Limb (tissue), 2 donors: ENCODE data around the gene PYGO2.

Source experiments
- DNase-seq, 2 donors: peaks; one replicate each; pipeline ENCODE4 v3.0.0-alpha.2; 2016; ENCODE audit errors: extremely low spot score in 2 of 2

Gene PYGO2

DNA sequence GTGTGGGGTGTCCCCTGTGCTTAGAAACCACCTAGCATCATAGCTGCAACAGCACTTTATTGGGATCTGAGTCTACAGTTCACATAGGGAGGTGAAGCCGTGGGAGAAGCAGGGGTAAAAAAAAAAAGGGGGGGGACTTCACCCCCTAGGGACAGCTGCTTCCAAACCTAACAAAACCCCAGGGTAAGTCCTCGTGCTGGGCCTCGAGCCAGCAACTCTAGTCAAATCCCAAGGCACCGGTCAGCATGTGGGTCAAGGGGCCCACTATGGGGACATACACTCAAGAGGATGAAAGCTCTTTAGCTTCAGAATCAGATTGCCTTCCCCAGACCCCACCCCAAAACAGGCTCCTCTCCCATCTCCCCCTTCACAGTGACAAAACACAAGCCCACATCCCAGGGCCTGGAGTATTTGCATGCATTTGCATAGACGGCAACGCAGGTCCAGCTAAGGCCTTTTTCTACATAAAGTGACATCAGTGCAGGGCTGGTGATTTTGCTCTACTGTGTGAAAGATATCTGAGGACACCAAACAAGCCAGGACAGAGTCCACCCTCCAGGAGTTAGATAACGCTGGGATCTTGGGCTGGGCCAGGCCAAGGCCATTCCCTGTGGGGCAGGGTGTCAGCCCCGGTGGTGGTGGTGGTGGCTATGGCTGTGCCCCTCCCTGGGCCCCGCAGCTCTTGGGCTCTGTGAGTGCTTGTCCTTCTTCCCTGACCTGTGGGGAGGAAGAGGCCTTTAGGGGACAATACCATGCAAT lies 17.0 kb downstream of the PYGO2 start:
- DNase-seq, result no peak

DNA sequence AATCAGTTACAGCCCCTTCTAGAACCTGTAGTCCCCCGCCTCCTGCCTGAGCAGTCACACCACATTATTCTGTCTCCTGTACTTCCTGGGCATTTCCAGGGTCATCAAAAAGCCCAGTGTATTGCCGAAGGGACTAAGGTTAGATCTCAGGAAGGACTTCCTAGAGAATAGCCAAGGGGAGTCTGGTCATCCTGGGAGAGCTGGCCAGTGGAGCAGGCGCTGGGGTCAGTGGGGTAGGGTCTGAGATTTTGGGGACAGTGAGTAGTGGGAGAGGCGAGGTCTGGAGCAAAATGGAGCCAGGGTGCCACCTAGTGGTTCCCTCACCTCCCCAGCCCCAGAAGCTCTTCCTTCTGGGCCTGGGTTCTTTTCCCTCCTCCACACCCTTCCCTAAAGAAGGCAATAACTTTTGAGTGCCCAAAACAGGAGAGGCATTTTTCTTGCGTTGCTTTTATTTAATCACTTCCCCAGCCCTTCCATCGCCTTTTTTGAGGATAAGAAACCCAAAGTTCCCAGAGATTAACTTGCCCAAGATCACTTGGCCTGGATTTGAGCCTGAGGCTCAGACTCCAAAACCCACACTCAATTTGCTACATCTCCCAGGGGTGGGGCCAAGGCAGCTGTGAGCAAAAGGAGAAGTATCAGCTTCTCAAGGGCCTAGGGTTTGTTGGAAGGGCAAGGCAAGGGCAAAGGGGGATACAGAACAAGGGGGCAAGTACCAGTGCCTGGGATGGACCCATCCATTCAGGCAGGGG lies 17.8 kb downstream of the PYGO2 start:
- peak; percentile 48 to 71 for DNase-seq

DNA sequence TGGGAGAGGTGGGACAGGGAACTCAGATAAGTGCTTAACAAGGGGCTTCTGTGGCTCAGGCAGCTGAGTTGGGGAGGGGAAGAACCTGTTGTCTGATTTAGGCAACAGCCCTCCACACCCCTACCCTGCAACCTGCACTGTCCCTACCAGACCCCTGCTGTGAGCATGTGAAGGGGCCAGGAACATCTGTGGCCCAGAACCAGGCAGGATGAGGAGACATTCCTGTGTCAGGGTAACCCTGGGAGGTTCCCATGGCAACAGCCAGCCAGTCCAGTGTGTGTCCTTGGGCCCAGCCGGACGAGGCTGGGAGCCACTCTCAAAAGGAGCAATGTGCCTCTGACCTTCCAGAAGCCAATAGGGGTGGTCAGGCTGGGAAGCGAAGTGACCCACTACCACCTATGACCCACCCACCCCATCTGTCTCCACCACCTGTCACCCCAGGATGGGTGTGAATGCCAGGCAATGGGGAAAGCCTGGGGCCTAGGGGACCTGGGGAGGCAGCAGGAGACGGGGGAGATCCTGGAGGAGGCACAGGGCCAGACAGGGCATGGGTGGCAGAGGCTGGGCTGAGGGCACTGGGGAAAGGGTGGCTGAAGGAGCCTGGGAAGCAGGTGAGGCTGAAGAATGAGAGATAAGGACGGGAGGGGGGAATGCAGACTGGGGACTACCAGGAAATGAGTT lies 20.1 kb downstream of the PYGO2 start:
- DNase-seq, result peak in 1 of 2 donors; percentile 39

DNA sequence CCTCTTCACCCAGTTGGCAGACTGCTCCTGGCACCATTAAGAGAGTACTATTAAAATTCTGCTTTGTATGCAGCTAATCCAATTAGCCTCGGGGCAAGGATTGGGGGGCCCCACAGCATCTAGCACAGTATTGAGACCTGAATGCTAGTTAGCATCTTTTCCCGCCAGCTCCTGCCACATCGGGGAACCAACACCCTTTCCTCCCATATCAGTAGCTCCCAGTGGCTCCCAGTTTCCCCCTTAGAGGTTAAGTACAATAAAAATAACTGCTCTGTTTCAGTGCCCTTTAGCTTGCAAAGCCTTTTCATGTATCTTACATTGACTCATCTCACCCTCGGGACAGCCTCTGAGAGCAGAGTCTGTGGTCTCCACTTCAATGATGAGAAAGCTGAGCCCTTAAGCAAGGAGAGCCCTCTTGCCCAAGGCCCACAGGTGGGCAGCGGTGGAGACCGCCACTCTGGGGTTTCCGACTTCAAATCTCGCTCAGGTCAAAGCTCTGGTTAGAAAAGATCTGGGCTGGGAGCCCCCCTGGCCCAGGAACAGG lies 20.9 kb downstream of the PYGO2 start:
- DNase-seq, result peak in 1 of 2 donors; percentile 26

DNA sequence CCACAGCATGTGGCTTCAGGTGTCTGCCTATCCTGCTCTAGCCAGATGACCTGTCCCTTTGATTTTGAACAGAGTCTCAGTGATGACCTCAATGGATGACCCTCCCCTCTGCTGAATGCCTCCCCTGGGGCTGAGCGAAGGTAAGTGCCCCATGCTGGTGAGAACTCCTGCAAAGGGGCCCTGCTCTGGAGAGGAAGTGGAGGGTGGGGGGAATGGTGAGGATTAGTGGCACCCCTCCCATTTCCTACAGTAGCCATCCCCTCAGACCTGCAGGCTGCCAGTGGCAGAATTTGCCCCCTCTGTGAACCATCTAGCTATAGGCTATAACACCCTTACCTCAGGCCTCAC lies 21.4 kb downstream of the PYGO2 start:
- peak in 1 of 2 donors; percentile 23 for DNase-seq

DNA sequence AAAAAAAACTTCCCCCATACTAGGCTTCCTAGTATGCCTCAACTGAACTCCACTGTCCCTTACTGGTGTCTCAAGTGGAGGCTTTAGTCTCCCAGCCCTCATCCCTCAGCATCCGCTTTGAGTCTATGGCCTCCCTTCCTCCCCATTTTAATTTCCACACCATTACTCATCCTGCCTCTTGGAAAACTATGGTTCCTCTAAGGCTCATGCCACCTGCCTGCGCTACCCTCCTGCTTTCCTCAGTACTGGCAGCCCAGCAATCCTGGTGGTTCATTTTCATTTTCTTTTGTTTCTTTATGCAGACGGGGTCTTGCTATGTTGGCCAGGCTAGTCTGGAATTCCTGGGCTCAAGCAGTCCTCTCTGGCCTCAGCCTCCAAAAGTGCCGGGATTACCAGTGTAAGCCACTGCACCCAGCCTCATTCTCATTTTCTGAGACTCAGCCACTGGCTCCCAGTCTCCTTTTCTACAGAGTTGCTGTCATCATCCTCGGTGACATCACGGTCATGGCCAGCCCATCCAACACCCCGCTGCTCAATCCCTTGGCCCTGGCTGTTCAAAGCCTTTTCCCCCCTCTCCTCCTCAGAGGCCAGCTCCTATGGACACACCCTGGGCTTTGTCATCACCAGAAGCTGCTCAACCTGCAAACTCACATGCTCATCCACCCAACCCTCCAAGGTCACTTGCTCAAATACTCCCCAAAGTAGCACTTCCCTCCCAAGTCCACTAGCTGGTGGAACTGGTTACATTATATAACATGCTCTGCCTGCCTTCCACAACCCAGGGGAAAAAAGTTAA lies 22.8 kb downstream of the PYGO2 start:
- no peak for DNase-seq

DNA sequence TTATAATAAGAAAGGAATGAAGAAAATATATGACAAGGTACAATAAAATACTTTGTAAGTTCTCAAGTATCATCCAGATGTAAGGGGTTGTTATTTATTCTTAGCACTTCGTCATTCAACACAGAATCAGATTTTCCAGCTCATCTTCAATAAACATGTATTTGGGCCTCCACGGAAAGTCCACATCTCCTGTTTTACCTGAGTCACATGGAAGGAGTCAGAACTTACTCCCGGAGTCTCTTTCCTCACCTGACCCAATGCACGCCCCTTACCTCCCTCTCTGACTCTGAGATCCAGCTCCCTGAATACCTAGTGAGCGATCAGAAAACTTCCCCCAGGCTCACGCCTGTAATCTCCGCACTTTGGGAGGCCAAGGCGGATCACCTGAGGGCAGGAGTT lies 23.6 kb downstream of the PYGO2 start:
- DNase-seq, result no peak

DNA sequence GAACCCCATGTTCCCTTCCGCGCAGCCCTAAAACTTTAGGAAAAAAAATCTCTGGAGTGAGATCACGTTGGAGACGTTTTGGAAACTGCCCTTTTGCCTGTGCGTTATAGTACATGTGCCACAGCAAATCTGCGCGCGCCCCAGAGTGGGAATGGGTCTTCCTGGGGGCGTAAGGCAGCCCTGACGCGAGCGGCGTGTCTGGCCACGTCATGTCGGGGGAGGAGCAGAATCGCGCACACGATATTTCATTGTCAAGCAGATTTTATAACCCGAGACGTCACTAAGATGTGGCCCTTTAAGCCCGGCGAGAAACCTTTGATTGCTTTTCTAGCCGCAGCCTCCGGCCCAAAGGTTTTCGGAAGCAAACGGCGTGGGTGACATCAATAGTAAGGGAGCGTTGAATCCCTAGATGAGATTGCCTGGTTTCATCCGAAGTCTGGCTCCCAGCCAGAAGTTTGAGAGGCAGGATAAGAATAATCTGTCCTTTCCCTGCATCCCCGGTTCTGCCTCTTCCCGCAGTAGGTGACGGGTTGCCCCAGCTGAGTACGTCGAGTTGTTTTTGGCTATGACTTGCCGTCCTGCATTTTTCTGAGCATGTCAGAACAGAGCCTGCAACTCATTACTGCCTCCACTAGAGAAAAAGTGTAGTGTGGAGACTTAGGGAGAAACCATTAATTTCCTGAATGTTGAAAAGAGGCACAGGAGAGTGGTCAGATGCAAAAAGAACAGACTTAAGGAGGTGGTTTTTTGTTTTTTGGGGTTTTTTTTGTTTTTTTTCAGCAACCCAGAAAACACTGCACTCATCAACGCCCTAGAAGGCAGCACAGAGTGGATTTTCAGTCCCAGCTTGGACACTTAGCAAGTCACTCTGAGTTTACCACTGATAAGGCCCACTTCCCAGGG lies 24.2 kb downstream of the PYGO2 start:
- peak; percentile 94 for DNase-seq

DNA sequence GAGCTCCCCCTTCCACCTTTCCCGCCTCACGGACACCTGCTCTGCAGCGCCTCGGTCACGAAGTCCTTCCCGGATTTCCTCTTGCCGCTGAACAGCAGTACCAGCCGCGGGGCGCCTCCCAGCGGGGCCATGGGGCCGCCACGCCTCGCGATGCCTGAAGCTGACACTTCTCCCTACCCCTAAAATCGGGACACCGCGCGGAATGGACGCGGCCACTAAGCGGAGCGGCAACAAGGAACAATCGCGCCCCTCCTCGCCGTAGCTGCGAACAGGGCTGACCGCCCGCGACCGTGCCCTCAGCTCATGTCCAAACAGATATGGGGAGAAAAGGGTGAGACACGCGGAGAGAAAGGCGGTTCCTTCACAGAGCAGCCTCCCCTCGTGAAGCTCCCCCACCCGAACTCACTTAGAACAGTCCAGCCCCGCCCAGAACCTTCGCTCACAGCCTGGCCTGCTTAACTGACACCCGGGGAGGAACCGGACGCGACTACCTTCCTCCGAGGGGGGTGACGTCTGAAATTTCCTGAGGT lies 25.0 kb downstream of the PYGO2 start, which contains the start of gene PMVK:
Gene PMVK, minus strand, starts transcription at position 165 of the 530 bp plus-strand sequence. Its CDS starts 34 bp downstream, at position 131.
- peak; percentile 94 to 96 for DNase-seq

DNA sequence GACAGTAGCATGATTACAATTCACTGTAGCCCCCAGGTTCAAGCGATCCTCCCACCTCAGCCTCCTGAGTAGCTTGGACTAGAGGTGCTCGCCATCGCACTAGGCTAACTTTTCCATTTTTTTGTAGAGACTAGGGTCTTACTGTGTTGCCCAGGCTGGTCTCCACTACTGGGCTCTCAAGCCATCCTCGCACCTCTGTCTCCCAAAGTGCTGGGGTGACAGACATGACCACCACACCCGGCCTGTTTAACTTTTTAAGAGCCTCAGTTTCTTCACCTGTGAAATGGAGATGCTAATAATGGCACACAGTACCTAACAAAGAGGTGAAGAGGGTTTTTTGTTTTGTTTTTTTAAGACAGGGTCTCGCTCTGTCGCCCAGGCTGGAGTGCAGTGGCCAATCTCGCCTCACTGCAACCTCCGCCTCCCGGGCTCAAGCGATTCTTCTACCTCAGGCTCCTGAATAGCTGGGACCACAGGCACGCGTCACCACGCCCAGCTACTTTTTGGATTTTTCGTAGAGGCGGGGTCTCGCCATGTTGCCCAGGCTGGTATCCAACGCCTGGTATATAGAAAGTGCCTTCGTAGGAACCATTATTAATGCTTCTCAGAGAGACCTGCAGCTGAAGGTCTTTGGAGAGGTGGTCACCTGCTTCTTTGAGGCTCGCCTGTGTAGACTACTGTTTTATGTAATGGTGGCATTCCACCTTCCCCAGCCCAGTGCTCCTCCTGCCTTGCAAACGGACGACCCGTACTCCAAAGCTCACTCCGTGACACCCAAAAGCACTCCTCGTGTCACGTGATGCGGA lies 25.6 kb downstream of the PYGO2 start:
- no peak for DNase-seq

DNA sequence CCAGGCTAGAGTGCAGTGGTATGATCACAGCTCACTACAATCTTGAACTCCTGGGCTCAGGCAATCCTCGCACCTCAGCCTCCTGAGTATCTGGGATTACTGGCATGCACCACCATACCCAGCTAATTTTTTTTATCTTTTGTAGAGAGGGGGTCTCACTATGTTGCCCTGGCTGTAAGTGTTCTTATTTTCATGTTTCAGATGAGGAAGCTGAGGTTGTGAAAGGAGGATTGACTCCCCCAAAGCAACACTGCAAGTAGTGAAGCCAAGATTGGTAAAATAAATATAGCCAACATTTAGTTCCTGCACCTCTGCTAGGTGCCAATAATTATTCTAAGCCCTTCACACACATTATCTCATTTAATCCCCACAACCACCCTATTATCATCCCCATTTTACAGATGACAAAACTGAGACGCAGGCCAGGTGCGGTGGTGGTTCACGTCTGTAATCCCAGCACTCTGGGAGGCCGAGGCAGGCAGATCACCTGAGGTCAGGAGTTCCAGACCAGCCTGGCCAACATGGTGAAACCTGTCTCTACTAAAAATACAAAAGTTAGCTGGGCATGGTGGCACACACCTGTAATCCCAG lies 27.1 kb downstream of the PYGO2 start:
- DNase-seq, result no peak

DNA sequence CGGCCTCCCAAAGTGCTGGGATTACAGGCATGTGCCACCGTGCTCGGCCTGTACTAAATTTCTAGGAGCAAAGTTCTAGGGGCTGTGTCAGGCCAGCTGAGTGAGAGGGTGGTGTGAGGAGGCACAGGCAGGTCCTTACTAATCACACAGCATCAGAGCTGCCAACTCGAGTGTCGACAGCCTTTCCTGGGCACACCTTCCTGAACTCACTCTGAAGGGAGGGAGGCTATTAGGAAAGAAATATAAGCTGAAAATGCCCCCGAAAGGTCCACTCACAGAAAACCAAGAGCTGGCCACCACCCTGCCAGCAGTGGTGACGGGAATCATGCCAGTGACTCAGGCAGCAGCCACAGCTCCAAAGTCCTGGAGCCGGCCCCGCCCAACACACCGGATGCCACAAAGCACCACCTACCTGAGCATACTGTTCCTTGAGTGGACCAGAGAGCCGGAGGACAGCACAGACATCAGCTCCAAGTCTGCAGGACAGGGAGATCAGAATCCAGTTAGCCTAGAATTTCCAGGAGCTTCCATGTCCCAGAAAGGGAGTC lies 29.6 kb downstream of the PYGO2 start:
- DNase-seq, result no peak

DNA sequence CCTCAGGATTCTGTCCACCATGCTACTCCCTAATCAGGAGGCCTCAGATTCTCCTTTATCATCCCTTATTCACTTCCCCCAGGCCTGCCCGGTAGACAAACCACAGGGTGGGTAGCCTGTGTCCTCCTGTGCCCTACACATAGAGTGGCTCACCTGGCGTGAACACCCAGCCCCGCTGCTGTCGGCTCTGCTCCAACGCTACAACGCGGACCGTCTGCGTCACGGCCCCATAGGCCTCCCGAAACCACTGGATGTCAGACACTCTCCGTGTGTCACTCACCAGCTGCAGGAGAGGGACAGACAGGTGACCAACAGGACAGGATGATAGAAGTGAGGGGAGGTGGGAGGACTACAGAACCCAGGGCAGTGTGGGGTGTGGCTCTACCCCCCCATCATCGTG lies 35.4 kb downstream of the PYGO2 start:
- no peak for DNase-seq

DNA sequence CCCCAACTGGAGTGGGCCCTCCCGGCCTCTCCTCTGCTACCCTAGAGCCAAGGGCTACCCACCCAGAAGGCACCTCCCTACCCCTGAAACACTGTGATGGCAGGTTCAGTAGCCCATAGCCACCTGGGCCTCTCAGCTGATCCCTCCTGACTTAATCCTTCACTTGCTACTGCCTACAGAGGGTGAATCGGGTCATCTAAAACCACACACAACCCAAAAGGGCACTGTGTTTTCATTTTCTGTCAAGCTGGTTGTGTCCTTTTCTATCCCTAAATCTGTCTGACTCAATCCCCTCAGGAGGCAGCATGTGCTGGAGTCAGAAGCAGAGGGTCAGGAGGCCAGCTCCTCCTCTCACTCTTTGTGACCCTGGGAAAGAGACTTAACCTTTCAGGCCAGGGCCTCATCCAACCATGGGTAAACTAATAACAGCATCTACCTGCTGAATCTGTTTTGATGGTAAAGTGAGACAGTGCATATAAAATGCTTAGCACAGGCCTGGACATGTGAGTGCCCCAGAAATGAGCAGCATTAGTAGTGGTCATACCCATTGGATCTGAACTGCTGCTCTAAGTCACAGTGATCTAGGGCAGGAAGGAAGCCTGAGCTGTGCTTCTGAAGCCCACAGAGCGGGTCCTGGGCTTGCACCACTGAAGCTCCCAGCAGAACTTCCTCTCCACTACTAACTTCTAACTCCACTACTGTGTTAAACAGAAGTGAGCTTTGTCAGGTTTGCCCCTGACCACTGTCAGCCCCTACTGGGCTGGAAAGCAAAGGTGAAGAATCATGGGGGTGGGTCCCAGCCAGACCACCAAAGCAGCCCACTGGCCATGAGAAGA lies 36.0 kb downstream of the PYGO2 start:
- no peak for DNase-seq

DNA sequence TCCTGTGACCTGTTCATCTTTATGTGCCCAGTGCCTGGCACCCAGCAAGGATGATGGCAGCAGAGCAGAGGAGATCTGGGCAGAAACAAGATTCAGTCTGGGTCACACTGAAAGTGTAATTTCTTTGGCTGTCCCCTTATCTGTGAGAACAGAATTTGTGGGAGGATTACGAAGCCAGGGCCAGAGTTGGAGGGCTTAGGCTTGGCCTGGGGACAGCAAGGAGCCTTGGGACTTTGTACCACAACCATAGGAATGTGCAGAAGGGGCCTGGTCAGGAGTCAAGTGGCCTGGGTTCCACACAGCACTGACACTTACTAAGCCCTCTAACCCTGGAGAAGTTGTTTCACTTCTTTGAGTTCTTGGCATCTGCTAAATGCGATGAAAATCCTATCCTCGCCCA lies 37.9 kb downstream of the PYGO2 start:
- DNase-seq, result no peak

DNA sequence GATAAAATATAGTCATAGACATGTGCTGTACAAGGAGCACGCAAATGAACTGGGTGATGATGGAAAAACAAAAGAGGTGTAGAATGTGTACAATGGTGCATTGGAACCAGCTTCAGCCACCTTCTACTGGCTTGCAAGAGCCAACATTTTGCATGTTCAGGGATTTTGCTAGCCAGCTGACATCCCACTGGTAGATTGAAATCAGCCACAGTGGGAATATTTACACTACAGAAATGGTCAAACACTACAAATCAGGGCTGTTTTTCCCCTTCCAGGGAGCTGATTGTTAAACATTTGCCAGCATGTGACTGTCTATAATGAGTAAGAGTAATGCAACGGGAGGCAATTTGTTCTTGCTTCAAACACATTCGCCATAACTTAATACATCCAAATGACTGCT lies 48.3 kb downstream of the PYGO2 start:
- DNase-seq, result no peak

DNA sequence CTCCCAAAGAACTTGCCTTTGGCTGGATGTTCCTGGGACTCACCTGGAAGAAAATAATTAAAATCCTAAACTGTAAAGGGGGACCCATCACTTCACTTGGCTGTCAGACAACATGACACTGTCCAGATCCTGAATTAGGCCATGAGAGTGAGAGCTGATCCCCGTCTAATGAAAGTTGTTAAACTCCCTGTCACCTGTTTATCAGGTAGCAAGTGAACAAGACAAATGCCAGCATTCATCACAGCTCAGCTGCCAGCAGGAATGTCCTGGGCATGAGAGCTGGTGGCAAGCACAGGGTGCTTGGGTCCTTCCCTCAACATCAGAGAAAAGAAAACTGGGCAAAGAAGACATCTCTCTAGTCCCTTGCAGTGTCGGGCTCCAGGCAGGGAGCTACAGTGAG lies 48.8 kb downstream of the PYGO2 start:
- no peak for DNase-seq
